ENCODE data around the gene TPPP2. TPM values are rescaled to one million over a fixed set of nuclear protein-coding genes. Genes with fewer than 3 reads are reported as not detected.

Gene TPPP2
- total and polyA plus RNA-seq, 9 of the 15 experiments (the other 6 are each of a cell fraction or from before 2014, with no cell fraction given): 0.18 TPM; not detected in 8

GRCh38 chr14:21034707-21035106 is 4.7 kb downstream of the TPPP2 start, which contains the start of gene RNASE13 (continued):
- TF ChIP-seq ZBTB40 (IDR thresholded peaks at IDR 0.05) (no peak), ZBTB40 (CRISPR knock-in tag; IDR thresholded peaks at IDR 0.05) (no peak), RERE (CRISPR knock-in tag; IDR thresholded peaks at IDR 0.05; ENCODE audit: borderline replicate concordance) (no peak)

All from K562 (cell line).